ENCODE results near the gene RTL9. TPM values are rescaled to one million over a fixed set of nuclear protein-coding genes. Genes with fewer than 3 reads are reported as not detected.

RTL9 gene
- total and polyA plus RNA-seq, 12 donors = 0.04 to 1.3 (median 0.08) TPM; not detected in 1

GRCh38 chrX:110318664-110318968, 40.0 kb upstream of the RTL9 start:
- Histone ChIP-seq H3K36me3 (replicated peaks in 1 of 2) (no peaks in the 10 kb centered on the region), H3K4me1 (replicated peaks in 1 of 2) (no peaks in the 10 kb centered on the region), H3K27ac (peak overlapping the region in 4 of 5 donors; percentile 68 to 91 (median 82)), H3K9me3 (replicated peaks in 1 of 3) (no peaks in the 10 kb centered on the region), H3K4me3 (peak overlapping the region in 2 of 4 donors; percentile 19 to 68), H3K27me3 (no peaks in the 10 kb centered on the region)
- TF ChIP-seq, protein P1, sequence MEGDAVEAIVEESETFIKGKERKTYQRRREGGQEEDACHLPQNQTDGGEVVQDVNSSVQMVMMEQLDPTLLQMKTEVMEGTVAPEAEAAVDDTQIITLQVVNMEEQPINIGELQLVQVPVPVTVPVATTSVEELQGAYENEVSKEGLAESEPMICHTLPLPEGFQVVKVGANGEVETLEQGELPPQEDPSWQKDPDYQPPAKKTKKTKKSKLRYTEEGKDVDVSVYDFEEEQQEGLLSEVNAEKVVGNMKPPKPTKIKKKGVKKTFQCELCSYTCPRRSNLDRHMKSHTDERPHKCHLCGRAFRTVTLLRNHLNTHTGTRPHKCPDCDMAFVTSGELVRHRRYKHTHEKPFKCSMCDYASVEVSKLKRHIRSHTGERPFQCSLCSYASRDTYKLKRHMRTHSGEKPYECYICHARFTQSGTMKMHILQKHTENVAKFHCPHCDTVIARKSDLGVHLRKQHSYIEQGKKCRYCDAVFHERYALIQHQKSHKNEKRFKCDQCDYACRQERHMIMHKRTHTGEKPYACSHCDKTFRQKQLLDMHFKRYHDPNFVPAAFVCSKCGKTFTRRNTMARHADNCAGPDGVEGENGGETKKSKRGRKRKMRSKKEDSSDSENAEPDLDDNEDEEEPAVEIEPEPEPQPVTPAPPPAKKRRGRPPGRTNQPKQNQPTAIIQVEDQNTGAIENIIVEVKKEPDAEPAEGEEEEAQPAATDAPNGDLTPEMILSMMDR (IDR thresholded peaks at IDR 0.05) = no peak
- TF ChIP-seq POLR2A (IDR thresholded peaks at IDR 0.05) = no peak
- no peak for DNase-seq
- 4 to 26% (median 19%) methylated on average over 1 to 4 of the region's 4 CpGs for WGBS, 4 donors
- intact Hi-C loops (cut with DNase I) = no loop called here

DNA sequence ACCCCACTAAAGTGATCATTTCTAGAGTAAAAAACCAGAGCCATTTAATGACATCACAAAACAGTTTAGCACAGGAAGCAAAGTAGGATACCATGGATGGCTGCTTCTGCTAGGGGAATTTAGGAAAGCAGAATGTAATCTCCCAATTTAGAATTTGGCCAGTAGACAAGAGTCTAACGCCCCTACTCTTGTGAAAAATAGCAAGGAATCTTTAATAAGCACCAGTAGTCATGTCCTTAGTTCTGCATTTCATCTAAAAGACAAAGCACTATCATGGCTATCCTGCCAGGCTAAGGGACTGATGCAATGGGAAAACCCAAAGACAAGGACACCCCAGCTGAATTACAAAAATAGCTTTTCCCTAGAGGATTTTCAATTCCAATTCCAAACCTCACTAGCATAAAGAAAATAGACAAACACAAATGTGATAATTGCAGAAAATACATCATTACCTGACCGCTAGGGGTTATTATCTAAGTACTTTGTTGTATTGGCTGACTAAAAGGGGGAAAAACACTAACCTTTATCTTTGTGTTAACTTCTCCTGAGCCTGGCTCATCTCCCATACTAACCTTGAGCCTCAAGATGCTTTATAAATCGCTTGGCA, 38.2 kb upstream of the RTL9 start:
- Histone ChIP-seq H3K4me1 (replicated peaks in 1 of 2) (no peaks in the 10 kb centered on the region), H3K27ac (peak overlapping the region in 1 of 5 donors; percentile 28), H3K36me3 (replicated peaks in 1 of 2) (no peaks in the 10 kb centered on the region), H3K4me3 (no peak overlapping the region), H3K9me3 (replicated peaks in 1 of 3) (no peaks in the 10 kb centered on the region), H3K27me3 (no peaks in the 10 kb centered on the region)
- no peak for TF ChIP-seq POLR2A (IDR thresholded peaks at IDR 0.05)
- TF ChIP-seq, protein P1 (IDR thresholded peaks at IDR 0.05) = peak in 1 of 6 experiments; percentile 7
- peak in 1 of 7 donors; percentile 10 for DNase-seq
- 25 to 39% (median 33%) methylated on average over 3 of the region's 3 CpGs for WGBS, 4 donors
- intact Hi-C loops (cut with DNase I) = no loop called here

- intact Hi-C loops (cut with DNase I) = no loop called here
These were observed 37.6 kb upstream of the RTL9 start for GRCh38 chrX:110321081-110321480.

GRCh38 chrX:110321670-110322069, 37.0 kb upstream of the RTL9 start:
- H3K36me3 ChIP-seq (replicated peaks in 1 of 2) = no peaks in the 10 kb centered on the region
- TF ChIP-seq, protein P1 (IDR thresholded peaks at IDR 0.05) = no peak
- no peak for TF ChIP-seq POLR2A (IDR thresholded peaks at IDR 0.05)
- no peak overlapping the region for H3K27ac ChIP-seq
- WGBS, 4 donors = 40 to 72% (median 53%) methylated on average over 3 of the region's 3 CpGs
- no peaks in the 10 kb centered on the region for H3K27me3 ChIP-seq
- no peak overlapping the region for H3K4me3 ChIP-seq
- DNase-seq = no peak
- intact Hi-C loops (cut with DNase I) = no loop called here
- no peaks in the 10 kb centered on the region for H3K4me1 ChIP-seq (replicated peaks in 1 of 2)
- no peaks in the 10 kb centered on the region for H3K9me3 ChIP-seq (replicated peaks in 1 of 3)

More at GRCh38 chrX:110321081-110321480, 37.6 kb upstream of the RTL9 start:
- Histone ChIP-seq H3K9me3 (replicated peaks in 1 of 3) (no peaks in the 10 kb centered on the region), H3K4me3 (no peak overlapping the region), H3K27ac (no peak overlapping the region), H3K27me3 (no peaks in the 10 kb centered on the region), H3K36me3 (replicated peaks in 1 of 2) (no peaks in the 10 kb centered on the region), H3K4me1 (replicated peaks in 1 of 2) (no peaks in the 10 kb centered on the region)
- no peak for DNase-seq
- TF ChIP-seq, protein P1 (IDR thresholded peaks at IDR 0.05) = no peak
- no peak for TF ChIP-seq POLR2A (IDR thresholded peaks at IDR 0.05)

Measured in adrenal gland (tissue), 12 donors.